Astrocyte (in vitro differentiated cells and primary cell): ENCODE measurements around the gene KIF11.

Source experiments
- CTCF ChIP-seq: IDR thresholded peaks from 2 replicates; pipeline ENCODE4 v1.5.1; 2011; ENCODE audit warnings: low read depth, mild to moderate bottlenecking, inconsistent platforms, low read length, moderate library complexity; ENCODE audit not compliant: insufficient read depth
- EZH2 ChIP-seq: IDR thresholded peaks from 2 replicates; pipeline ENCODE4 v1.6.1; 2012; ENCODE audit warnings: mild to moderate bottlenecking, low read length, inconsistent platforms; ENCODE audit not compliant: insufficient read depth

- TF ChIP-seq CTCF (no peak), EZH2 (no peak)
Measured at GRCh38 chr10:92697663-92698511, 105.0 kb downstream of the KIF11 start.
